Smooth muscle cell (in vitro differentiated cells): ENCODE results near the gene TBXA2R. TPM values are rescaled to one million over a fixed set of nuclear protein-coding genes. Genes with fewer than 3 reads are reported as not detected.

Experiments used
- DNase-seq: peaks from one replicate; lab custom pipeline; 2025; ENCODE audit not compliant: unreplicated experiment; lab: John Stamatoyannopoulos, UW
- H2AFZ ChIP-seq: fragments of 200-600 bp; sonication (generic); 2 replicates; pipeline ENCODE4 v1.6.0; 2016; ENCODE audit warnings: antibody characterized with exemption, low read depth, mild to moderate bottlenecking
- H3F3A ChIP-seq: fragments of 200-600 bp; sonication (generic); 2 replicates; pipeline ENCODE4 v1.6.0; 2017; ENCODE audit warnings: antibody characterized with exemption, low read depth
- H3K27ac ChIP-seq: fragments of 200-600 bp; sonication (generic); 2 replicates; pipeline ENCODE4 v1.5.1; 2016; ENCODE audit warnings: low read depth, mild to moderate bottlenecking
- H3K27me3 ChIP-seq: fragments of 200-600 bp; sonication (generic); 2 replicates; pipeline ENCODE4 v1.6.1; 2016; ENCODE audit warnings: low read depth, mild to moderate bottlenecking
- H3K36me3 ChIP-seq: fragments of 200-600 bp; sonication (generic); 2 replicates; pipeline ENCODE4 v1.5.1; 2016; ENCODE audit warnings: low read depth
- H3K4me1 ChIP-seq: fragments of 200-600 bp; sonication (generic); 2 replicates; pipeline ENCODE4 v1.5.1; 2016; ENCODE audit warnings: low read depth
- H3K4me2 ChIP-seq: fragments of 200-600 bp; sonication (generic); 2 replicates; pipeline ENCODE4 v1.6.0; 2016; ENCODE audit warnings: mild to moderate bottlenecking
- H3K4me3 ChIP-seq: fragments of 200-600 bp; sonication (generic); 2 replicates; pipeline ENCODE4 v1.5.1; 2016; ENCODE audit warnings: mild to moderate bottlenecking
- H3K79me2 ChIP-seq: fragments of 200-600 bp; sonication (generic); 2 replicates; pipeline ENCODE4 v1.6.0; 2016; ENCODE audit warnings: low read depth, mild to moderate bottlenecking
- H3K9ac ChIP-seq: fragments of 200-600 bp; sonication (generic); 2 replicates; pipeline ENCODE4 v1.6.0; 2016; ENCODE audit warnings: low read depth
- H3K9me3 ChIP-seq: fragments of 200-600 bp; sonication (generic); replicated peaks from 2 replicates; pipeline ENCODE4 v1.5.1; 2016; ENCODE audit warnings: low read depth
- H4K20me1 ChIP-seq: fragments of 200-600 bp; sonication (generic); 2 replicates; pipeline ENCODE4 v1.6.0; 2016; ENCODE audit warnings: low read depth
- WGBS: methylation state at CpG from one replicate; pipeline ENCODE4 v1.1.7; 2016; ENCODE audit warnings: low lambda C conversion rate; 5-methylcytosine and 5-hydroxymethylcytosine counted together
- polyA plus RNA-seq: library from polyadenylated mRNA; unstranded; fragments of >200 nt; fragmentation: Nextera tagmentation; extraction: Ambion mirVana; gene quantifications from 2 replicates; pipeline ENCODE4 v1.2.1, GENCODE V29; 2016
- total RNA-seq: library from RNA; depleted of rRNA; stranded (reverse); fragments of >200 nt; gene quantifications from 2 replicates; pipeline ENCODE4 v1.2.3, GENCODE V29; 2014
- TF ChIP-seq, protein P1 (sequence below): fragments of 200-600 bp; sonication (generic); IDR thresholded peaks from 2 replicates; pipeline ENCODE4 v1.5.1; 2017; ENCODE audit warnings: borderline replicate concordance, mild to moderate bottlenecking, antibody characterized with exemption; ENCODE audit not compliant: insufficient read depth, poor library complexity, severe bottlenecking

Gene TBXA2R
- total and polyA plus RNA-seq, 2 experiments from 2014 or later, result 1.7 to 9.3 TPM

DNA sequence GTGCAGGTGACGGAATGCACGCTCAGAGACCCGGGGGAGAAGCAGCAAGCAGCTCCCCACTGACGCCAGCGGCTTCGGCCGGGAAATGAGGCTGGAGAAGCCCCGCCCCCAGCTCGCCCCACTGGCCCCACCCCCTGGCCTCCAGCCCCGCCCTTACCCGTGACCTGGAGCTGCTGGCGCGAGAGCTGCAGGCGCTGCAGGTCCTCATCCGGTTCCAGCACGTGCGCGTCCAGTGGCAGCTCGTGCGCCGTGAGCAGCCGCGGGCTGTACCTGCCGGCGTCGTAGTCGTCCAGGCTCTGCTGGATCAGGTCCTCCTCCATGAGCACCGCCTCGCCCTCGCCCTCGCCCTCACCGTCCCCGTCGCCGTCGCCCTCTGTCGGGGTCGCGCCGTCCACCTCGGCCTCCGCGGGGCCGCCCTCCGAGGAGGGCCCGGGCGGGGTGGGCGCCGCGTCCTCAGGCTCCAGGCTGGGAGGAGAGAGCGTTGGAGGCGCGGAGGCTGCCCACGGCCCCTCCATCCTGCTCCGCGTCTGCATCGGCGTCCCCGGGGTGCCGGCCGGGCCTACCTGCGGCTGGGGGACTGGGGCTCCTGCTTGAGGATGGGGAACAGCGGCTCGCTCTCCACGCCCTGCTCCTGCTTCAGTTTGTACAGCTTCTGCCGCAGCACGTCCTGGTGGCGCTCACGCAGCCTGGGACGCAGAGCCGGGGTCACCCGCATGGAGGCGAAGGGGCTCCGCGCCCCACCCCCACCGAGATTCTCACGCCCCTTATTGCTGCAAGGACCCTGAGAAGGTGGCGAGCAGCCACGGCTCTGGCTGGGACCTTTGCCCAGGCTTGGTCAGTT, 6.4 kb upstream of the TBXA2R start:
- no peaks in the 10 kb centered on the region for H3F3A ChIP-seq
- DNase-seq, result no peak
- no peaks in the 10 kb centered on the region for H3K4me1 ChIP-seq
- no peak overlapping the region for H2AFZ ChIP-seq
- no peaks in the 10 kb centered on the region for H3K9me3 ChIP-seq
- TF ChIP-seq, protein P1, sequence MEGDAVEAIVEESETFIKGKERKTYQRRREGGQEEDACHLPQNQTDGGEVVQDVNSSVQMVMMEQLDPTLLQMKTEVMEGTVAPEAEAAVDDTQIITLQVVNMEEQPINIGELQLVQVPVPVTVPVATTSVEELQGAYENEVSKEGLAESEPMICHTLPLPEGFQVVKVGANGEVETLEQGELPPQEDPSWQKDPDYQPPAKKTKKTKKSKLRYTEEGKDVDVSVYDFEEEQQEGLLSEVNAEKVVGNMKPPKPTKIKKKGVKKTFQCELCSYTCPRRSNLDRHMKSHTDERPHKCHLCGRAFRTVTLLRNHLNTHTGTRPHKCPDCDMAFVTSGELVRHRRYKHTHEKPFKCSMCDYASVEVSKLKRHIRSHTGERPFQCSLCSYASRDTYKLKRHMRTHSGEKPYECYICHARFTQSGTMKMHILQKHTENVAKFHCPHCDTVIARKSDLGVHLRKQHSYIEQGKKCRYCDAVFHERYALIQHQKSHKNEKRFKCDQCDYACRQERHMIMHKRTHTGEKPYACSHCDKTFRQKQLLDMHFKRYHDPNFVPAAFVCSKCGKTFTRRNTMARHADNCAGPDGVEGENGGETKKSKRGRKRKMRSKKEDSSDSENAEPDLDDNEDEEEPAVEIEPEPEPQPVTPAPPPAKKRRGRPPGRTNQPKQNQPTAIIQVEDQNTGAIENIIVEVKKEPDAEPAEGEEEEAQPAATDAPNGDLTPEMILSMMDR, result no peak
- 92% methylated on average over 62 of the region's 79 CpGs for WGBS
- no peak overlapping the region for H3K4me3 ChIP-seq
- H3K79me2 ChIP-seq, result no peaks in the 10 kb centered on the region
- H3K36me3 ChIP-seq, result no peaks in the 10 kb centered on the region
- H3K27me3 ChIP-seq, result no peaks in the 10 kb centered on the region
- H3K9ac ChIP-seq, result no peak overlapping the region
- no peak overlapping the region for H3K27ac ChIP-seq
- H4K20me1 ChIP-seq, result no peaks in the 10 kb centered on the region
- H3K4me2 ChIP-seq, result no peak overlapping the region

DNA sequence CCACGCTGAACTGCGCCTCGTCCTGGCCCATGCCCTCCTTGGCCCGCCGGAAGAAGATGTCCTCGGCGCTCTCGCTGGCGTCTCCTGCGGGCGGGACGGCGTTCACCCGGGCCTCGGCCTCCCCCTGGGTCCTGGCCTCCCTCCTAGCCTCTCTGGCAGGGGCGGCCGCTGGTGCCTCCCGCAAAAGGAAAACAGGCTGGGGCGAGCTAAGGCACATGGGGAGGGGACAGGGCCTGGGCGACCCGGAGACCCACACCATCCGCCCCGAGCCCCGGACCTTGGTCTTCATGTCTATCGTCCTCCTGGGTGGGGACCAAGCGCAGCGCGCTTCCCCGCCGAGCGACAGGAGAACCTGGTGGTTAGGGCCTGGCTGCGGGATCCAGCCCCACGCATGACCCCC, 5.7 kb upstream of the TBXA2R start:
- H3K4me3 ChIP-seq, result no peak overlapping the region
- H3K27me3 ChIP-seq, result no peaks in the 10 kb centered on the region
- H3K36me3 ChIP-seq, result no peaks in the 10 kb centered on the region
- no peak overlapping the region for H3K27ac ChIP-seq
- H4K20me1 ChIP-seq, result no peaks in the 10 kb centered on the region
- no peak overlapping the region for H2AFZ ChIP-seq
- no peak overlapping the region for H3K9ac ChIP-seq
- H3F3A ChIP-seq, result no peaks in the 10 kb centered on the region
- no peak for DNase-seq
- no peaks in the 10 kb centered on the region for H3K9me3 ChIP-seq
- TF ChIP-seq, protein P1, result no peak
- 96% methylated on average over 33 of the region's 33 CpGs for WGBS
- H3K4me2 ChIP-seq, result no peak overlapping the region
- peaks cover 7% of the 10 kb centered on the region for H3K4me1 ChIP-seq
- H3K79me2 ChIP-seq, result no peaks in the 10 kb centered on the region

DNA sequence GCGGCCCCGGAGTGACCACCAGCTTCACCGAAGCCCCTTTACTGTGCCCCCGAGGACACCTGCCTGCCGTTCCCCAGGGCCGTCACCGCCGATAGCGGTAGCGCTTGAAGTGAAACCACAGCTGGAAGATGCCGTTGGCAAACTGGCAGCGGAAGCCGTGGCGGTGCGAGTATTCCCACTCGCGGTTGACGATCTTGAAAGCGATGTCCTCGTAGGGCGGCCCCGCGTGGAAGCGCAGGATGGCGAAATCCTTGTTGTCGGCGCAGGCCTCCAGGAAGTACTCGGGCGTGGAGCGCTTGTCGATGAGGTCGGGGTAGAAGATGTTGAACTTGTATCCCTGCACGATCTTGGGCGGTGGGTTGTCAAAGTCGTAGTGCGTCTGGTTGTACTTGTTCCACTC, 5.2 kb upstream of the TBXA2R start:
- H2AFZ ChIP-seq, result no peak overlapping the region
- H3K27ac ChIP-seq, result no peak overlapping the region
- WGBS, result 97% methylated on average over 35 of the region's 36 CpGs
- H3K4me1 ChIP-seq, result peaks cover 8% of the 10 kb centered on the region
- H3K79me2 ChIP-seq, result no peaks in the 10 kb centered on the region
- no peaks in the 10 kb centered on the region for H3K27me3 ChIP-seq
- no peaks in the 10 kb centered on the region for H3K9me3 ChIP-seq
- no peaks in the 10 kb centered on the region for H3F3A ChIP-seq
- no peak overlapping the region for H3K4me3 ChIP-seq
- TF ChIP-seq, protein P1, result no peak
- no peaks in the 10 kb centered on the region for H3K36me3 ChIP-seq
- H3K4me2 ChIP-seq, result no peak overlapping the region
- no peak overlapping the region for H3K9ac ChIP-seq
- no peaks in the 10 kb centered on the region for H4K20me1 ChIP-seq
- no peak for DNase-seq
